Left renal pelvis (tissue), 4 donors: ENCODE results near the gene FNDC1. TPM values are rescaled to one million over a fixed set of nuclear protein-coding genes. Genes with fewer than 3 reads are reported as not detected.
"Not testable (repeated sequence)": the region's sequence is repeated elsewhere in the genome, so short reads cannot be mapped to it uniquely, and the experiment has no call there.

Experiments used
- DNase-seq, 4 donors: peaks; one replicate each; pipeline ENCODE4 v3.0.0-alpha.2; 2013; ENCODE audit warnings: low read depth in 4 of 4, low spot score in 3 of 4
- polyA plus RNA-seq, 4 donors: library from polyadenylated mRNA; unstranded; fragments of 120-200 nt; gene quantifications; one replicate each; pipeline ENCODE4 v1.2.1, GENCODE V29; 2013; ENCODE audit not compliant: insufficient read length in 4 of 4

The FNDC1 gene
- 10 to 100 TPM in 2 of 4 donors, 1 to 10 TPM in 2; 5.7 to 41.4 (median 10.1) TPM for polyA plus RNA-seq

GRCh38 chr6:159169193-159169555 is at the start of gene FNDC1:
TSS of gene FNDC1 (plus strand) at chr6:159169400. CDS start at chr6:159169597, 197 bp downstream.
- no peak for DNase-seq

- no peak for DNase-seq
These were observed 49.4 kb upstream of the FNDC1 start for GRCh38 chr6:159119791-159120190.

GRCh38 chr6:159121486-159121885 is 47.7 kb upstream of the FNDC1 start:
- DNase-seq = no peak

- no peak for DNase-seq
These were observed 46.7 kb upstream of the FNDC1 start for GRCh38 chr6:159122453-159122852.

- not testable (repeated sequence) for DNase-seq
These were observed 45.4 kb upstream of the FNDC1 start for GRCh38 chr6:159123831-159124230.

GRCh38 chr6:159125014-159125609 is 44.1 kb upstream of the FNDC1 start:
- DNase-seq = no peak

GRCh38 chr6:159125951-159126352 is 43.2 kb upstream of the FNDC1 start:
- no peak for DNase-seq

GRCh38 chr6:159126590-159126989 is 42.6 kb upstream of the FNDC1 start:
- DNase-seq = no peak

GRCh38 chr6:159127701-159128100 is 41.5 kb upstream of the FNDC1 start:
- DNase-seq = no peak

- DNase-seq = no peak
These were observed 40.2 kb upstream of the FNDC1 start for GRCh38 chr6:159128978-159129377.

- DNase-seq = no peak
These were observed 38.4 kb upstream of the FNDC1 start for GRCh38 chr6:159130846-159131245.

- no peak for DNase-seq
These were observed 37.5 kb upstream of the FNDC1 start for GRCh38 chr6:159131709-159132108.

- DNase-seq = no peak
These were observed 36.5 kb upstream of the FNDC1 start for GRCh38 chr6:159132664-159133063.

- DNase-seq = peak; percentile 18 to 51 (median 29)
These were observed 34.4 kb upstream of the FNDC1 start for GRCh38 chr6:159134701-159135364.

- no peak for DNase-seq
These were observed 31.5 kb upstream of the FNDC1 start for GRCh38 chr6:159137676-159138075.

- no peak for DNase-seq
These were observed 26.7 kb upstream of the FNDC1 start for GRCh38 chr6:159142531-159142930.

- no peak for DNase-seq
These were observed 20.6 kb upstream of the FNDC1 start for GRCh38 chr6:159148641-159149040.

- DNase-seq = no peak
These were observed 19.6 kb upstream of the FNDC1 start for GRCh38 chr6:159149641-159150040.

GRCh38 chr6:159151266-159151855 is 17.8 kb upstream of the FNDC1 start:
- no peak for DNase-seq

GRCh38 chr6:159152041-159152440 is 17.2 kb upstream of the FNDC1 start:
- DNase-seq = no peak

GRCh38 chr6:159152782-159153181 is 16.4 kb upstream of the FNDC1 start:
- no peak for DNase-seq

- no peak for DNase-seq
These were observed 13.5 kb upstream of the FNDC1 start for GRCh38 chr6:159155679-159156078.
